Nephron (organoid): ENCODE measurements around the gene KRTAP10-6.
"Not testable (repeated sequence)": the region's sequence is repeated elsewhere in the genome, so short reads cannot be mapped to it uniquely, and the experiment has no call there.

Experiments
- H3K27ac Mint-ChIP-seq, 3 experiments: 2 replicates each; pipeline ENCODE4 v1.8.0; 2020; ENCODE audit warnings: mixed read lengths in 3 of 3, mild to moderate bottlenecking in 2 of 3, moderate library complexity in 1 of 3
- H3K27me3 Mint-ChIP-seq: 2 replicates; pipeline ENCODE4 v1.8.0; 2021; ENCODE audit warnings: low read depth, mild to moderate bottlenecking, moderate library complexity, mixed read lengths
- H3K36me3 Mint-ChIP-seq: 2 replicates; pipeline ENCODE4 v1.8.0; 2020; ENCODE audit warnings: low read depth, mixed read lengths
- H3K4me1 Mint-ChIP-seq: 2 replicates; pipeline ENCODE4 v1.8.0; 2020; ENCODE audit warnings: mixed read lengths
- H3K4me3 Mint-ChIP-seq, 3 experiments: 2 replicates each; pipeline ENCODE4 v1.8.0; 2020; ENCODE audit warnings: mild to moderate bottlenecking in 3 of 3, mixed read lengths in 3 of 3, moderate library complexity in 2 of 3
- H3K9me3 Mint-ChIP-seq: 2 replicates; pipeline ENCODE4 v1.8.0; 2020; ENCODE audit warnings: mixed read lengths
- CTCF ChIP-seq, 3 experiments: fragments of 200-600 bp; sonication (generic); IDR thresholded peaks; one replicate each; pipeline ENCODE4 v1.5.0; 2021; ENCODE audit warnings: antibody characterized with exemption in 3 of 3; ENCODE audit not compliant: unreplicated experiment in 3 of 3

Gene KRTAP10-6

GRCh38 chr21:44592446-44593311 lies at the start of gene KRTAP10-6:
Gene KRTAP10-6, minus strand, starts transcription at chr21:44592505. Its CDS starts 21 bp downstream, at chr21:44592484.
- TF ChIP-seq CTCF (IDR thresholded peaks at IDR 0.05; ENCODE audit: unreplicated experiment in 3 of 3), result no peak

GRCh38 chr21:44640761-44641160 lies 48.5 kb upstream of the KRTAP10-6 start:
- no peak overlapping the region for H3K27ac Mint-ChIP-seq
- peaks cover 8% of the 10 kb centered on the region for H3K36me3 Mint-ChIP-seq
- no peak for TF ChIP-seq CTCF (IDR thresholded peaks at IDR 0.05; ENCODE audit: unreplicated experiment in 3 of 3)
- no peaks in the 10 kb centered on the region for H3K4me1 Mint-ChIP-seq
- H3K27me3 Mint-ChIP-seq, result peaks cover 9% of the 10 kb centered on the region
- H3K9me3 Mint-ChIP-seq, result peaks cover 47% of the 10 kb centered on the region
- no peak overlapping the region for H3K4me3 Mint-ChIP-seq

More at GRCh38 chr21:44592446-44593311, at the start of gene KRTAP10-6:
- H3K4me1 Mint-ChIP-seq, result peaks cover 11% of the 10 kb centered on the region
- H3K36me3 Mint-ChIP-seq, result no peaks in the 10 kb centered on the region
- peak within 1 kb of the TSS in 1 of 3 experiments; percentile 21 for H3K4me3 Mint-ChIP-seq
- peaks cover 21% of the 10 kb centered on the region for H3K27me3 Mint-ChIP-seq
- H3K9me3 Mint-ChIP-seq, result no peaks in the 10 kb centered on the region
- H3K27ac Mint-ChIP-seq, result no peak within 1 kb of the TSS

- Mint-ChIP-seq H3K27me3 (peaks cover 13% of the 10 kb centered on the region), H3K27ac (no peak overlapping the region), H3K4me1 (no peaks in the 10 kb centered on the region), H3K4me3 (no peak overlapping the region), H3K9me3 (peaks cover 40% of the 10 kb centered on the region), H3K36me3 (no peaks in the 10 kb centered on the region)
- TF ChIP-seq CTCF (IDR thresholded peaks at IDR 0.05; ENCODE audit: unreplicated experiment in 3 of 3), result no peak
Observed at GRCh38 chr21:44639331-44639655, 47.0 kb upstream of the KRTAP10-6 start.

GRCh38 chr21:44638506-44639330 lies 46.4 kb upstream of the KRTAP10-6 start:
- not testable (repeated sequence) for H3K27ac Mint-ChIP-seq, H3K36me3 Mint-ChIP-seq, H3K4me3 Mint-ChIP-seq, H3K4me1 Mint-ChIP-seq
- H3K27me3 Mint-ChIP-seq, result peaks cover 13% of the 10 kb centered on the region
- H3K9me3 Mint-ChIP-seq, result peaks cover 35% of the 10 kb centered on the region

GRCh38 chr21:44637851-44638348 lies 45.6 kb upstream of the KRTAP10-6 start:
- not testable (repeated sequence) for H3K4me3 Mint-ChIP-seq, H3K4me1 Mint-ChIP-seq, H3K27ac Mint-ChIP-seq, H3K36me3 Mint-ChIP-seq
- Mint-ChIP-seq H3K9me3 (peaks cover 33% of the 10 kb centered on the region), H3K27me3 (peaks cover 18% of the 10 kb centered on the region)

GRCh38 chr21:44637018-44637850 lies 44.9 kb upstream of the KRTAP10-6 start, which contains the start of gene KRTAP10-10:
Gene KRTAP10-10, plus strand, starts transcription at chr21:44637356. Its CDS starts 62 bp downstream, at chr21:44637418.
- TF ChIP-seq CTCF (IDR thresholded peaks at IDR 0.05; ENCODE audit: unreplicated experiment in 3 of 3), result no peak

More at GRCh38 chr21:44637018-44637850, 44.9 kb upstream of the KRTAP10-6 start, which contains the start of gene KRTAP10-10:
- Mint-ChIP-seq H3K4me1 (no peaks in the 10 kb centered on the region), H3K9me3 (peaks cover 33% of the 10 kb centered on the region), H3K4me3 (no peak within 1 kb of the TSS), H3K36me3 (no peaks in the 10 kb centered on the region), H3K27me3 (peaks cover 18% of the 10 kb centered on the region), H3K27ac (no peak within 1 kb of the TSS)
